Thymus (tissue), 11 donors: Measurements from ENCODE around the gene NR5A2. TPM values are rescaled to one million over a fixed set of nuclear protein-coding genes. Genes with fewer than 3 reads are reported as not detected.

ENCODE experiments used
- DNase-seq, 9 donors: peaks; one replicate each; pipeline ENCODE4 v3.0.0-alpha.2; 2013; ENCODE audit warnings: low spot score in 9 of 9, low read depth in 6 of 9, missing footprints in 1 of 9
- H3K27ac ChIP-seq, 2 donors: one replicate each; pipeline ENCODE4 v1.5.1; 2013; ENCODE audit warnings: control low read depth in 1 of 2, low read depth in 1 of 2, low read length in 1 of 2, mild to moderate bottlenecking in 1 of 2, moderate library complexity in 1 of 2
- H3K27me3 ChIP-seq, 2 donors: one replicate each; pipeline ENCODE4 v1.5.1; 2013; ENCODE audit warnings: low read length in 1 of 2; ENCODE audit not compliant: control insufficient read depth in 2 of 2, insufficient read depth in 1 of 2
- H3K36me3 ChIP-seq, 2 donors: one replicate each; pipeline ENCODE4 v1.5.1; 2013; ENCODE audit warnings: low read length in 1 of 2, mild to moderate bottlenecking in 1 of 2, moderate library complexity in 1 of 2; ENCODE audit not compliant: control insufficient read depth in 2 of 2, insufficient read depth in 2 of 2
- H3K4me1 ChIP-seq, 2 donors: one replicate each; pipeline ENCODE4 v1.5.1; 2013; ENCODE audit warnings: low read length in 2 of 2; ENCODE audit not compliant: control insufficient read depth in 2 of 2, insufficient read depth in 2 of 2
- H3K4me3 ChIP-seq, 2 donors: one replicate each; pipeline ENCODE4 v1.5.1; 2013; ENCODE audit warnings: low read length in 2 of 2, control low read depth in 1 of 2, mild to moderate bottlenecking in 1 of 2
- H3K9me3 ChIP-seq, 2 donors: one replicate each; pipeline ENCODE4 v1.5.1; 2013; ENCODE audit warnings: low read length in 1 of 2, mild to moderate bottlenecking in 1 of 2; ENCODE audit not compliant: control insufficient read depth in 2 of 2, insufficient read depth in 1 of 2
- WGBS: extraction: QIAGEN DNeasy Blood & Tissue Kit; methylation state at CpG from one replicate; pipeline ENCODE4 v1.1.7; 2013; 5-methylcytosine and 5-hydroxymethylcytosine counted together
- polyA plus RNA-seq: library from polyadenylated mRNA; stranded (reverse); fragments of 200-250 nt; gene quantifications from one replicate; pipeline ENCODE4 v1.2.3, GENCODE V29; 2013
- total RNA-seq: library from RNA; stranded (reverse); fragments of 120-200 nt; gene quantifications from one replicate; pipeline ENCODE4 v1.2.4, GENCODE V29; 2013
- donor health status: healthy.

Gene NR5A2
- total and polyA plus RNA-seq, 2 donors: 0.76 to 0.94 TPM

DNA sequence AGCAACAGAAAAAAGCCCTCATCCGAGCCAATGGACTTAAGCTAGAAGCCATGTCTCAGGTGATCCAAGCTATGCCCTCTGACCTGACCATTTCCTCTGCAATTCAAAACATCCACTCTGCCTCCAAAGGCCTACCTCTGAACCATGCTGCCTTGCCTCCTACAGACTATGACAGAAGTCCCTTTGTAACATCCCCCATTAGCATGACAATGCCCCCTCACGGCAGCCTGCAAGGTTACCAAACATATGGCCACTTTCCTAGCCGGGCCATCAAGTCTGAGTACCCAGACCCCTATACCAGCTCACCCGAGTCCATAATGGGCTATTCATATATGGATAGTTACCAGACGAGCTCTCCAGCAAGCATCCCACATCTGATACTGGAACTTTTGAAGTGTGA is 20.7 kb downstream of the NR5A2 start:
- Histone ChIP-seq H3K27ac (no peak overlapping the region), H3K9me3 (peaks cover 0 to 4% of the 10 kb centered on the region in 2 donors), H3K4me1 (no peaks in the 10 kb centered on the region), H3K27me3 (peaks cover 7 to 51% of the 10 kb centered on the region in 2 donors), H3K36me3 (no peaks in the 10 kb centered on the region), H3K4me3 (no peak overlapping the region)
- DNase-seq: no peak
- 97% methylated on average over 5 of the region's 5 CpGs for WGBS

- 81% methylated on average over 7 of the region's 7 CpGs for WGBS
- H3K9me3 ChIP-seq: peaks cover 0 to 4% of the 10 kb centered on the region in 2 donors
- no peaks in the 10 kb centered on the region for H3K36me3 ChIP-seq
- H3K4me1 ChIP-seq: no peaks in the 10 kb centered on the region
- peaks cover 6 to 35% of the 10 kb centered on the region in 2 donors for H3K27me3 ChIP-seq
- no peak overlapping the region for H3K27ac ChIP-seq
- no peak overlapping the region for H3K4me3 ChIP-seq
- no peak for DNase-seq
Measured at GRCh38 chr1:200049810-200050209, 22.3 kb downstream of the NR5A2 start.

GRCh38 chr1:200051620-200052019 is 24.1 kb downstream of the NR5A2 start:
- Histone ChIP-seq H3K36me3 (no peaks in the 10 kb centered on the region), H3K27me3 (peaks cover 2 to 20% of the 10 kb centered on the region in 2 donors), H3K27ac (no peak overlapping the region), H3K9me3 (peaks cover 0 to 4% of the 10 kb centered on the region in 2 donors), H3K4me3 (no peak overlapping the region), H3K4me1 (no peaks in the 10 kb centered on the region)
- 97% methylated on average over 4 of the region's 4 CpGs for WGBS
- DNase-seq: no peak

DNA sequence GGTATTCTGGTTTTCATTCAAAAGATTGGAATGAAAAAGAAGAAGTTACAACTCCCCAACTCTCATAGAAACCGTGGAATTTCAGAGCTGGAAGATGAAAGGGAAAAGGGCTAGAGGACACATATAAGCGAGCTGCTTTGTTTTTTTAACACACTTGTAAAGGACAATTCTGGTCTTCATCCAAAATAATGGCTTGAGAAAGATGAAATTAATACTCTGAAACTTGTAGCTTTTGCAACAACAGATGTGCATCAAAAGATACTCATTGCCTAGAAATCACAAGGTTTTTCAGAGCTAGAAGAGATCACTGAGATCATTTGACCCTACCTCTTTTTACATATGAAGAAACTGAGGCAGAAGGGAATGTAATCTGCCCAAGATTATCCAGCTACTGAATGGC is 25.6 kb downstream of the NR5A2 start:
- DNase-seq: no peak
- Histone ChIP-seq H3K27me3 (peaks cover 0 to 14% of the 10 kb centered on the region in 2 donors), H3K36me3 (no peaks in the 10 kb centered on the region), H3K4me1 (no peaks in the 10 kb centered on the region), H3K4me3 (no peak overlapping the region), H3K27ac (no peak overlapping the region), H3K9me3 (peaks cover 0 to 2% of the 10 kb centered on the region in 2 donors)
- WGBS: 90% methylated on average over 2 of the region's 2 CpGs

DNA sequence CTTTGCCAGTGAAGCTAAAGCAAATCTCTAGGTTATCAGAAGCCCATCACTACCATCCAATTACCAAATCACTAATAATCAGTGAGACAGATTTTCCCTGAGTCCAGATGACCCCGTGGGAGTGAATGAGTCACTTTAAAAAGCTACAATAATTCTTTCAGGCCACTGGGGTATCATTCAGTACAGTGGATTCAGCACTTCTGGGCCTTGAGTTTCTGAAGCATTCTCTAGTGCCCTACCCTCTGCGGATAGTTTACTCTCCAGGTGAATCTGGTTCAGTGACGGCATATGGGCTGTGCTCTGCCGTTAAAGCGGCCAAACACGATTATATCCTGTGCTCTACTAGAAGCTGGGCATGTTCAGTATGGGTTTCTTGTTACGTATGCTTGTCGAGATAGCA is 26.1 kb downstream of the NR5A2 start:
- no peaks in the 10 kb centered on the region for H3K36me3 ChIP-seq
- H3K4me1 ChIP-seq: no peaks in the 10 kb centered on the region
- DNase-seq: no peak
- 92% methylated on average over 8 of the region's 8 CpGs for WGBS
- H3K9me3 ChIP-seq: no peaks in the 10 kb centered on the region
- H3K4me3 ChIP-seq: no peak overlapping the region
- H3K27ac ChIP-seq: no peak overlapping the region
- H3K27me3 ChIP-seq: peaks cover 0 to 11% of the 10 kb centered on the region in 2 donors

- no peak overlapping the region for H3K27ac ChIP-seq
- H3K4me1 ChIP-seq: no peaks in the 10 kb centered on the region
- no peak overlapping the region for H3K4me3 ChIP-seq
- 99% methylated on average over 15 of the region's 15 CpGs for WGBS
- no peak for DNase-seq
- no peaks in the 10 kb centered on the region for H3K36me3 ChIP-seq
- no peaks in the 10 kb centered on the region for H3K9me3 ChIP-seq
- H3K27me3 ChIP-seq: peaks cover 3 to 9% of the 10 kb centered on the region in 2 donors
Measured at GRCh38 chr1:200058341-200058740, 30.8 kb downstream of the NR5A2 start.

DNA sequence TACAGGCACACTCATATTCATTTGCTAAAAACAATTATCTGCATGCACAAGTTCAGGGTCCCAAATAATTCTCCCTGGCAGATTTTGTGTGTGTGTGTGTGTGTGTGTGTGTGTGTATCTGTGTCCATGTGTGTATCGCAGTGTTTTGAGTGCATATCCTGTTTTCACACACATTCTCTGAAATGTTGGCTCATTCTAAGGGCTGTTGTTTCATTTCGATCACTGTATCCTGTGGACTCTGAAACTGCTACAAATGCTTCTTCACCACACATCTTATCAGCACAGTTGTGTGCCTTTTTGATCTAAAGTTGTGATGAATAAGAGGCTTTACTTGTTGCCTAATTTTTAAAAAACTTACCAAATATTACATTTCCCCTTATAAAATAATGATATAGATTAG is 34.6 kb downstream of the NR5A2 start:
- Histone ChIP-seq H3K36me3 (no peaks in the 10 kb centered on the region), H3K27me3 (peaks cover 3 to 5% of the 10 kb centered on the region in 2 donors), H3K4me3 (no peak overlapping the region), H3K4me1 (no peaks in the 10 kb centered on the region), H3K9me3 (no peaks in the 10 kb centered on the region), H3K27ac (no peak overlapping the region)
- DNase-seq: no peak
- WGBS: 92% methylated on average over 2 of the region's 2 CpGs

- WGBS: 75% methylated on average over 4 of the region's 4 CpGs
- Histone ChIP-seq H3K27ac (no peak overlapping the region), H3K27me3 (peaks cover 0 to 9% of the 10 kb centered on the region in 2 donors), H3K4me3 (no peak overlapping the region), H3K36me3 (no peaks in the 10 kb centered on the region), H3K4me1 (no peaks in the 10 kb centered on the region), H3K9me3 (no peaks in the 10 kb centered on the region)
- DNase-seq: no peak
Measured at GRCh38 chr1:200072636-200073285, 45.3 kb downstream of the NR5A2 start.

DNA sequence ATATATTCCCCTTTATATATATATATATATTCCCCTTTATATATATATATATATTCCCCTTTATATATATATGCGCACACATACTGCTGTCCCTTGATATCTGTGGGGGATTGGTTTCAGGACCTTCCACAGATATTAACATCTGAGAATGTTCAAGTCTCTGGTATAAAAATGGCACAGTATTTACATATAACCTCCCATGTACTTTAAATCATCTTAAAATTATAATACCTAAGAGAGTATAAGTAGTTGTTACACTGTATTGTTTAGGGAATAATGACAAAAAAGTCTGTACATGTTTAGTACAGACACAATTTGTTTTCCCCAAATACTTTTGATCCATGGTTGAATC is 45.8 kb downstream of the NR5A2 start:
- Histone ChIP-seq H3K36me3 (no peaks in the 10 kb centered on the region), H3K4me1 (no peaks in the 10 kb centered on the region), H3K27ac (no peak overlapping the region), H3K27me3 (peaks cover 0 to 9% of the 10 kb centered on the region in 2 donors), H3K4me3 (no peak overlapping the region), H3K9me3 (no peaks in the 10 kb centered on the region)
- DNase-seq: no peak
- WGBS: 98% methylated on average over 1 of the region's 1 CpG
